ENCODE measurements around the gene NUB1.

The NUB1 gene

DNA sequence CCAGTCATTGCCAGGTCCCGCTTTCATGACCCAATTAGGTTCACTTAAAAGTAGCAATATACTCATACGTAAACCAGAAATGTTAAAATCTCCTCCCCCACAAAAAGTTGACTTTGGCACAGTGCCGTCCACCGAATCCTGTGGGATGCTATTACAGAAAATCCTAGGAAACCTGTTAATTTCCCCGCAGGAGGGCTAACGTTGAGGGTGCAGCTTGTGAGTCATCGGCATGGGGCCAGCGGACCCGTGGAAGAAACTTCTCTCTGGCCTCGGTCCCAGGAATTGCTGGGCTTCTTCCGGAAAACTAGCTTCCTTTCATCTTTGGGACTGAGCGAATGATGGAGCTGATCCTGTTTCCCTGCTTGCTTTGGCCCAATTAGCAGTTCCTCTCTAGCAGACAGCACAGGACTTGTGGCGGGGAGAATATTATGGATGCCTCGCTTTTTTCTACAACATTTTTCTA is 84.9 kb downstream of the NUB1 start:
- Histone ChIP-seq H3K4me2 (ENCODE audit: low read length) (no peak overlapping the region), H3K36me3 (ENCODE audit: insufficient read depth, low read length) (no peaks in the 10 kb centered on the region; the same call in 1 of the 2 replicates), H3F3A (ENCODE audit: insufficient read depth, low read length) (no peaks in the 10 kb centered on the region), H3K79me2 (ENCODE audit: insufficient read depth, low read length) (no peaks in the 10 kb centered on the region), H2AFZ (ENCODE audit: low read length) (no peak overlapping the region), H3K9me2 (ENCODE audit: low read depth, low read length) (no peaks in the 10 kb centered on the region), H3K9me3 (ENCODE audit: low read length) (no peaks in the 10 kb centered on the region), H3K4me1 (ENCODE audit: insufficient read depth, low read length, severe bottlenecking) (peaks cover 13% of the 10 kb centered on the region), H3K9ac (ENCODE audit: low read length) (no peak overlapping the region), H4K20me1 (ENCODE audit: insufficient read depth, low read length) (no peaks in the 10 kb centered on the region), H3K27me3 (ENCODE audit: insufficient read depth, low read length) (peaks cover 23% of the 10 kb centered on the region; the same call in 1 of the 2 replicates), H3K27ac (ENCODE audit: low read depth, low read length, poor library complexity, severe bottlenecking) (no peak overlapping the region), H3K4me3 (ENCODE audit: low read depth, low read length, poor library complexity, severe bottlenecking) (no peak overlapping the region)
- TF ChIP-seq, protein P1, sequence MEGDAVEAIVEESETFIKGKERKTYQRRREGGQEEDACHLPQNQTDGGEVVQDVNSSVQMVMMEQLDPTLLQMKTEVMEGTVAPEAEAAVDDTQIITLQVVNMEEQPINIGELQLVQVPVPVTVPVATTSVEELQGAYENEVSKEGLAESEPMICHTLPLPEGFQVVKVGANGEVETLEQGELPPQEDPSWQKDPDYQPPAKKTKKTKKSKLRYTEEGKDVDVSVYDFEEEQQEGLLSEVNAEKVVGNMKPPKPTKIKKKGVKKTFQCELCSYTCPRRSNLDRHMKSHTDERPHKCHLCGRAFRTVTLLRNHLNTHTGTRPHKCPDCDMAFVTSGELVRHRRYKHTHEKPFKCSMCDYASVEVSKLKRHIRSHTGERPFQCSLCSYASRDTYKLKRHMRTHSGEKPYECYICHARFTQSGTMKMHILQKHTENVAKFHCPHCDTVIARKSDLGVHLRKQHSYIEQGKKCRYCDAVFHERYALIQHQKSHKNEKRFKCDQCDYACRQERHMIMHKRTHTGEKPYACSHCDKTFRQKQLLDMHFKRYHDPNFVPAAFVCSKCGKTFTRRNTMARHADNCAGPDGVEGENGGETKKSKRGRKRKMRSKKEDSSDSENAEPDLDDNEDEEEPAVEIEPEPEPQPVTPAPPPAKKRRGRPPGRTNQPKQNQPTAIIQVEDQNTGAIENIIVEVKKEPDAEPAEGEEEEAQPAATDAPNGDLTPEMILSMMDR (IDR thresholded peaks at IDR 0.05; ENCODE audit: low read length) = no peak
- no peak for TF ChIP-seq EZH2 (IDR thresholded peaks at IDR 0.05; ENCODE audit: borderline replicate concordance, low read length)

DNA sequence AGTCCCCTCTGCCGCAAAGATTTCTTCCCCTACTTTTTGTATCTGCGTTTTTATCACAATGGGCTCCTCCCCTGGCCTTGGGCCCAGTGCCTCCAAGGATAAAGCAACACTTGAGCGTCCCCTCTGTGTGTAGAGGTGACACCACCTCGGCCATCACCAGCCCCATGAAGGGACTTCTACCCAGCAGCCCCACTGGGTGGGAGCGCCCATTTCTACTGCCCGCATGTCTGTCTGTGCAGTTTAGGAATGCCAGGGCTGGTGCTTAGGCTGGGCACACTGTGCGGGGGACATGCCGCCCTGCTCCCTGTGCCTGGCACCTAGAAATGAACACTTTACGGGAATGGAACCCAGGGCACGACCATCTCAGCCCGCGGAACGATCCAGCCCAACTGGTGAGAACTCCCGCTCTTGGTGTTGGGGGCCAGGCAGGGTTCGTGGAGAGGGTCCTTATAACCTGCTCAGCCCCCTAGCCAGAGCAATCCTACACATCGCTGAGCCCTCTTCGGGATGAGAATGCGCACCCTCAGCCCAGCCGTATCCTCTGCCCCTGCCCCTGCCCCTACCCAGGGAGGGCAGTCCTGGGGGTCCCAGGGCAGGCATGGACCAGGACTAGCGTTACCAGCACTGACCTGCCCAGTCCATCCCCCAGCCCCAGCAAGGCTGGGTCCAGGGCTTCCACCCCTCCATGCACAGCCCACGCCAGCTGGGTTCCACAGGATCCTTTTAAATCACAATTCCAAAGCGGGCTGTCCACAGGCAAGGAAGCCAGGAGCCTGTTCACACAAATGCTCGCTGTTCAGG is 85.5 kb downstream of the NUB1 start:
- Histone ChIP-seq H3K79me2 (ENCODE audit: insufficient read depth, low read length) (no peaks in the 10 kb centered on the region), H2AFZ (ENCODE audit: low read length) (no peak overlapping the region), H3K9ac (ENCODE audit: low read length) (no peak overlapping the region), H3F3A (ENCODE audit: insufficient read depth, low read length) (no peaks in the 10 kb centered on the region), H3K4me3 (ENCODE audit: low read depth, low read length, poor library complexity, severe bottlenecking) (no peak overlapping the region), H3K4me1 (ENCODE audit: insufficient read depth, low read length, severe bottlenecking) (peaks cover 13% of the 10 kb centered on the region), H3K27ac (ENCODE audit: low read depth, low read length, poor library complexity, severe bottlenecking) (no peak overlapping the region), H3K4me2 (ENCODE audit: low read length) (no peak overlapping the region), H4K20me1 (ENCODE audit: insufficient read depth, low read length) (no peaks in the 10 kb centered on the region), H3K27me3 (ENCODE audit: insufficient read depth, low read length) (peaks cover 20% of the 10 kb centered on the region; the same call in 1 of the 2 replicates), H3K9me3 (ENCODE audit: low read length) (no peaks in the 10 kb centered on the region), H3K9me2 (ENCODE audit: low read depth, low read length) (no peaks in the 10 kb centered on the region), H3K36me3 (ENCODE audit: insufficient read depth, low read length) (no peaks in the 10 kb centered on the region; the same call in 1 of the 2 replicates)
- TF ChIP-seq, protein P1 (IDR thresholded peaks at IDR 0.05; ENCODE audit: low read length) = no peak
- no peak for TF ChIP-seq EZH2 (IDR thresholded peaks at IDR 0.05; ENCODE audit: borderline replicate concordance, low read length)

DNA sequence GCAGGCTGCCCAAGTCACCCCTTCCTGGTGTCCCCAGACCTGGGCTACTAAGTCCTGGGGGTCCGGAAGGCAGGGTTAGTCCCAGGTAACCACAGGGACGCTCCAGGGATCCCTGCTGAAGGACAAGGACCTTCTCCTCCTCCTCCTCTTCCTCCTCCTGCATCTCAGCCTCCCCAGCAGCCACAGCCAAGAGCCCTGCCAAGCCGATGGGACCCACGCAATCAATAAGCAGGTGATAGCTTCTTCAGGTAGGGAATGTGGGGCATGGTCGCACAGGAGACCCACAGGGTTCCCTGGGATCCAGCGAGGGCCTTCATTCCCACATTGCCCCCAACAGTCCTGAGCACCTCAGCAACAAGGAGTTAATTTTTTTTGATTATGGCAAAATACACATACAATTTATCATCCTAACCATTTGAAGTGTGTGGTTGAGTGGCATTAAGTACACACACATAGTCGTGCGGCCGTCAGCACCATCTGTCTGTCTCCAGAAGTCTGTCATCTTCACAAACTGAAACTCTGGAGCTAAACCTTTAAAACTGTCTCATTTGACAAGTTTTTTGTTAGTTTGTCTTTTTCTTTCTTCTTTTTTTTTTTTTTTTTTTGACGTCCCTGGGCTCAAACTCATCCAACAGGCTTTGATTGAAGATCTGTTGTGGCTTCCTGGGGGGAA is 86.2 kb downstream of the NUB1 start:
- H3K4me2 ChIP-seq (ENCODE audit: low read length) = no peak overlapping the region
- peaks cover 20% of the 10 kb centered on the region; the same call in 1 of the 2 replicates for H3K27me3 ChIP-seq (ENCODE audit: insufficient read depth, low read length)
- no peaks in the 10 kb centered on the region for H3K36me3 ChIP-seq (ENCODE audit: insufficient read depth, low read length)
- H3K79me2 ChIP-seq (ENCODE audit: insufficient read depth, low read length) = no peaks in the 10 kb centered on the region
- H3K9me3 ChIP-seq (ENCODE audit: low read length) = no peaks in the 10 kb centered on the region
- no peaks in the 10 kb centered on the region for H3F3A ChIP-seq (ENCODE audit: insufficient read depth, low read length)
- peaks cover 13% of the 10 kb centered on the region for H3K4me1 ChIP-seq (ENCODE audit: insufficient read depth, low read length, severe bottlenecking)
- no peak overlapping the region for H3K9ac ChIP-seq (ENCODE audit: low read length)
- no peak for TF ChIP-seq EZH2 (IDR thresholded peaks at IDR 0.05; ENCODE audit: borderline replicate concordance, low read length)
- TF ChIP-seq, protein P1 (IDR thresholded peaks at IDR 0.05; ENCODE audit: low read length) = no peak
- no peak overlapping the region for H2AFZ ChIP-seq (ENCODE audit: low read length)
- H3K4me3 ChIP-seq (ENCODE audit: low read depth, low read length, poor library complexity, severe bottlenecking) = no peak overlapping the region
- H4K20me1 ChIP-seq (ENCODE audit: insufficient read depth, low read length) = no peaks in the 10 kb centered on the region
- H3K9me2 ChIP-seq (ENCODE audit: low read depth, low read length) = no peaks in the 10 kb centered on the region
- no peak overlapping the region for H3K27ac ChIP-seq (ENCODE audit: low read depth, low read length, poor library complexity, severe bottlenecking)
